ENCODE results near the gene SPR.

GRCh38 chr2:72932045-72932740 lies 45.0 kb downstream of the SPR start:
- TF ChIP-seq CTCF (IDR thresholded peaks at IDR 0.05; ENCODE audit: insufficient read depth, low read length) (no peak), POLR2AphosphoS5 (IDR thresholded peaks at IDR 0.05; ENCODE audit: low read depth) (no peak), GABPA (IDR thresholded peaks at IDR 0.05; ENCODE audit: low read depth) (no peak)
- TF ChIP-seq, protein P1, sequence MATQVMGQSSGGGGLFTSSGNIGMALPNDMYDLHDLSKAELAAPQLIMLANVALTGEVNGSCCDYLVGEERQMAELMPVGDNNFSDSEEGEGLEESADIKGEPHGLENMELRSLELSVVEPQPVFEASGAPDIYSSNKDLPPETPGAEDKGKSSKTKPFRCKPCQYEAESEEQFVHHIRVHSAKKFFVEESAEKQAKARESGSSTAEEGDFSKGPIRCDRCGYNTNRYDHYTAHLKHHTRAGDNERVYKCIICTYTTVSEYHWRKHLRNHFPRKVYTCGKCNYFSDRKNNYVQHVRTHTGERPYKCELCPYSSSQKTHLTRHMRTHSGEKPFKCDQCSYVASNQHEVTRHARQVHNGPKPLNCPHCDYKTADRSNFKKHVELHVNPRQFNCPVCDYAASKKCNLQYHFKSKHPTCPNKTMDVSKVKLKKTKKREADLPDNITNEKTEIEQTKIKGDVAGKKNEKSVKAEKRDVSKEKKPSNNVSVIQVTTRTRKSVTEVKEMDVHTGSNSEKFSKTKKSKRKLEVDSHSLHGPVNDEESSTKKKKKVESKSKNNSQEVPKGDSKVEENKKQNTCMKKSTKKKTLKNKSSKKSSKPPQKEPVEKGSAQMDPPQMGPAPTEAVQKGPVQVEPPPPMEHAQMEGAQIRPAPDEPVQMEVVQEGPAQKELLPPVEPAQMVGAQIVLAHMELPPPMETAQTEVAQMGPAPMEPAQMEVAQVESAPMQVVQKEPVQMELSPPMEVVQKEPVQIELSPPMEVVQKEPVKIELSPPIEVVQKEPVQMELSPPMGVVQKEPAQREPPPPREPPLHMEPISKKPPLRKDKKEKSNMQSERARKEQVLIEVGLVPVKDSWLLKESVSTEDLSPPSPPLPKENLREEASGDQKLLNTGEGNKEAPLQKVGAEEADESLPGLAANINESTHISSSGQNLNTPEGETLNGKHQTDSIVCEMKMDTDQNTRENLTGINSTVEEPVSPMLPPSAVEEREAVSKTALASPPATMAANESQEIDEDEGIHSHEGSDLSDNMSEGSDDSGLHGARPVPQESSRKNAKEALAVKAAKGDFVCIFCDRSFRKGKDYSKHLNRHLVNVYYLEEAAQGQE (IDR thresholded peaks at IDR 0.05; ENCODE audit: insufficient replicate concordance, low read depth): no peak

Data from HL-60 (cell line).